Measurements from ENCODE around the gene SUV39H2. TPM values are rescaled to one million over a fixed set of nuclear protein-coding genes. Genes with fewer than 3 reads are reported as not detected.
A peak's percentile ranks its signal among the peaks of the same experiment; 100 is the strongest.

Gene SUV39H2, protein sequence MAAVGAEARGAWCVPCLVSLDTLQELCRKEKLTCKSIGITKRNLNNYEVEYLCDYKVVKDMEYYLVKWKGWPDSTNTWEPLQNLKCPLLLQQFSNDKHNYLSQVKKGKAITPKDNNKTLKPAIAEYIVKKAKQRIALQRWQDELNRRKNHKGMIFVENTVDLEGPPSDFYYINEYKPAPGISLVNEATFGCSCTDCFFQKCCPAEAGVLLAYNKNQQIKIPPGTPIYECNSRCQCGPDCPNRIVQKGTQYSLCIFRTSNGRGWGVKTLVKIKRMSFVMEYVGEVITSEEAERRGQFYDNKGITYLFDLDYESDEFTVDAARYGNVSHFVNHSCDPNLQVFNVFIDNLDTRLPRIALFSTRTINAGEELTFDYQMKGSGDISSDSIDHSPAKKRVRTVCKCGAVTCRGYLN
- total RNA-seq, result 1 to 10 TPM; 3.1 to 4.6 TPM

DNA sequence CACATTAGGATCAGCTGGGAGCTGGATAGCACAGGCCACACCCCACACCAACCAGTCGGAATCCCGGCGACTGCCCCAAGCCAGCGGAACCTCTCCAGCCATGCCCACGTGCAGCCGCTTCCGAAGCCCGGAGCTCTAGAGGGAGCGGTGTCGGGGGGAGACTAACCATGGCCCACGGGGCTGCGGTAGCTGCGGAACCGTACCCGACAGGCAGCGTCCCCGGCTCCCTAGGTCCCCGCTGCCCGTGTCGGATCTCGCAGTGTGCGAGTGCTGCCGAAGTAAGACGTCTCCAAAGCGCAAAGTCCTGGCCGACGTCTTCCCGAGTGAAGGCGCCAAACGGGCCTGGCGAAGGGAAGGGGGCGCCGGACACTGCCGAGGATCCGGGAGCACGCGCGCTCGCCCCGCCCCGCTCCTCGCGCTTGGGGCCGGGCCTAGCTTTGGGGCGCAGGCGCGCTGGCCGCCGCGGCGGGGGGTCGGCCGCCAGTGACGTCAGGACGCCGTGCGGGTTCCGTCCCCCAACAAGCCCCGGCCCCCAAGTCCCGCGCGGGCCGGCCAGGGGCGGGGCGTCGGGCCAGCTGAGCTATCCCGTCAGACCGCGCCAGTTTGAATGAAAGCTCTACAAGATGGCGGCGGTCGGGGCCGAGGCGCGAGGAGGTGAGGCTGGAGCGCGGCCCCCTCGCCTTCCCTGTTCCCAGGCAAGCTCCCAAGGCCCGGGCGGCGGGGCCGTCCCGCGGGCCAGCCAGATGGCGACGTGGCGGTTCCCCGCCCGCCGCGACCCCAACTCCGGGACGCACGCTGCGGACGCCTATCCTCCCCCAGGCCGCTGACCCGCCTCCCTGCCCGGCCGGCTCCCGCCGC lies at the start of gene SUV39H2:
TSS of gene SUV39H2 (plus strand) at position 601 of the 858 bp plus-strand sequence. CDS start at position 624, 23 bp downstream.
- 0% methylated on average over 4 to 69 of the region's 102 CpGs for WGBS, 2 donors
- Histone ChIP-seq H3K4me1 (peaks cover 31% of the 10 kb centered on the region), H3K36me3 (replicated peaks in 1 of 2; ENCODE audit: insufficient read depth in 1 of 2, low read depth in 2 of 2) (no peaks in the 10 kb centered on the region)

DNA sequence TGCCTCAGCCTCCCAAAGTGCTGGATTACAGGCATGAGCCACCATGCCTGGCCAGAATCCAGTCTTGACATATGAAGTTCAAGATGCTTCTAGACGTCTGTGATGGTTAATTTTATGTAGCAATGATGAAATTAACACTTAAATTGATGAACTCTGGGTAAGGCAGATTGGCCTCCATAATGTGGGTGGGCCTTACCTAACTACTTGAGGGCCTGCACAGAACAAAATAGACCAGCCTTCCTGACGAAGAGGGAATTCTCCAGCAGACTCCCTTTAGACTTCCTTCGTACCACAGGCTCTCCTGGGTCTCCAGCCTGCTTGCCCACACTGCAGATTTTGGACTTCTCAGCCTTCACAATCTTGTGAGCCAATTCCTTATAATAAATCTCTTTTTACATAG lies 45.6 kb upstream of the SUV39H2 start:
- TF ChIP-seq POLR2A (IDR thresholded peaks at IDR 0.05), result no peak
- TF ChIP-seq, protein P1, sequence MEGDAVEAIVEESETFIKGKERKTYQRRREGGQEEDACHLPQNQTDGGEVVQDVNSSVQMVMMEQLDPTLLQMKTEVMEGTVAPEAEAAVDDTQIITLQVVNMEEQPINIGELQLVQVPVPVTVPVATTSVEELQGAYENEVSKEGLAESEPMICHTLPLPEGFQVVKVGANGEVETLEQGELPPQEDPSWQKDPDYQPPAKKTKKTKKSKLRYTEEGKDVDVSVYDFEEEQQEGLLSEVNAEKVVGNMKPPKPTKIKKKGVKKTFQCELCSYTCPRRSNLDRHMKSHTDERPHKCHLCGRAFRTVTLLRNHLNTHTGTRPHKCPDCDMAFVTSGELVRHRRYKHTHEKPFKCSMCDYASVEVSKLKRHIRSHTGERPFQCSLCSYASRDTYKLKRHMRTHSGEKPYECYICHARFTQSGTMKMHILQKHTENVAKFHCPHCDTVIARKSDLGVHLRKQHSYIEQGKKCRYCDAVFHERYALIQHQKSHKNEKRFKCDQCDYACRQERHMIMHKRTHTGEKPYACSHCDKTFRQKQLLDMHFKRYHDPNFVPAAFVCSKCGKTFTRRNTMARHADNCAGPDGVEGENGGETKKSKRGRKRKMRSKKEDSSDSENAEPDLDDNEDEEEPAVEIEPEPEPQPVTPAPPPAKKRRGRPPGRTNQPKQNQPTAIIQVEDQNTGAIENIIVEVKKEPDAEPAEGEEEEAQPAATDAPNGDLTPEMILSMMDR (IDR thresholded peaks at IDR 0.05), result no peak
- DNase-seq, result no peak
- Histone ChIP-seq H3K36me3 (replicated peaks in 1 of 2; ENCODE audit: insufficient read depth in 1 of 2, low read depth in 2 of 2) (no peaks in the 10 kb centered on the region), H3K4me3 (no peak overlapping the region), H3K4me1 (peaks cover 16% of the 10 kb centered on the region), H3K27ac (no peak overlapping the region), H3K27me3 (no peaks in the 10 kb centered on the region), H3K9me3 (no peaks in the 10 kb centered on the region)
- ATAC-seq, result no peak
- intact Hi-C loops (cut with DNase I), result no loop called here
- 59 to 77% methylated on average over 3 of the region's 3 CpGs for WGBS, 2 donors

More for the DNA sequence above, at the start of gene SUV39H2:
- TF ChIP-seq POLR2A (IDR thresholded peaks at IDR 0.05), result peak; percentile 71 to 88 (median 86)
- TF ChIP-seq, protein P1 (IDR thresholded peaks at IDR 0.05), result peak in 1 of 7 experiments; percentile 26
- H3K27ac ChIP-seq, result peak within 1 kb of the TSS; percentile 91 to 98 (median 94)
- no peaks in the 10 kb centered on the region for H3K9me3 ChIP-seq
- peak within 1 kb of the TSS; percentile 92 to 93 for H3K4me3 ChIP-seq
- ATAC-seq, result peak; percentile 93
- peak; percentile 96 to 97 (median 96) for DNase-seq
- intact Hi-C loops (cut with DNase I), result no loop called here
- H3K27me3 ChIP-seq, result no peaks in the 10 kb centered on the region

DNA sequence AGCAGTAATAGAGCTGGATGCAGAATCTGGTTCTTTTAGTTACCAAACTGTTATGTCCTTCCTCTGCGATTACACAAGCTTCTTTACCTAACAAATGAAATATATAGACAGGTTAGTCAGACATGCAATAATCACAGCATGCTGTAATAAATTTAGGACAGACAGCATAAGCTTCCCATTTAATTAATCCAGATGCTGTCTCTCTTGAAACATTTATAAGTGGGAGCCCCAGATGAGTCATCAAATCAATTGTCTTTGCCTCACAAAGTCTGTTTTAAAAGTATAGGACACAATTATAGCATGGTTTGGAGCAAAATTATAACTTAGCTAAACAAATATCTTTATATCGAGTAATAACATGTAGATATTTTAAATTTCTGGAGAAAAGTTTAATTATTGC lies 42.5 kb upstream of the SUV39H2 start:
- DNase-seq, result no peak

DNA sequence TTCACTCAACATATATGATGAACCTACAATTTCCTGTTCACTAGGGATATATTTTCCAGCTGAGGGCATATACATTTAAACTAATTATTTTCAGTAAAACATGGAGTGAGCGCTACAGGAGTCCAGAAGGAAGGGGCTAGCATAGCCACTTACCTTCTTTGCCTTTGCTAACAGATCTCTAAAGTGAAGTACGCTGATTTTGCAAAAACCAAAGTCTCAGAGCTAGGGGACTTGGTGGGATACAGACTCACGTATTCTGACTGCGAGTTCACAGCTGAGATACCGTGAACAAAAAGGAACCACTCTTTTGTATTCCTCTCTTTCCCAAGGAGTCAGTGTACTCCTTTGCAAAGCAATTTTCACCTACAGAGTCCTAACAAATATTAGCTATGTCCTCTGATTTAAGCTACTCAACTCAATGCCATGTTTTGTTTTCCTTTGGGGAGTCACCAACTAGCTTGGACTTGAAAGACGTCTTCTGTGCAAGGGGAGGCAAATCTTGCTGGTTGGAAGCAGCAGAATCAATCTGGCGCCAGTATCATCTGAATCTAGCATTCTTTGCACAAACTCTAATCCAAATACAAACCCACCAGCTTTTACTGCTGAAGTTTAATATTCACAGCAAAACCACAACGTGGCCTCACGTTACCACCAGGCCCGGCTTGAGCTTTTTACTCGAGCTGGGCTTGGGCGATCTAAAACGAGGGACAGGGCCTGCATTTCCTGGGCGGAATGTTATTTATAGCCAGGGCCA lies 41.5 kb upstream of the SUV39H2 start:
- intact Hi-C loops (cut with DNase I), result no loop called here
- peak overlapping the region; percentile 41 to 53 for H3K4me3 ChIP-seq
- H3K27ac ChIP-seq, result peak overlapping the region; percentile 93 to 97 (median 96)
- no peaks in the 10 kb centered on the region for H3K27me3 ChIP-seq
- H3K9me3 ChIP-seq, result no peaks in the 10 kb centered on the region
- H3K36me3 ChIP-seq (replicated peaks in 1 of 2; ENCODE audit: insufficient read depth in 1 of 2, low read depth in 2 of 2), result peaks cover 0 to 3% of the 10 kb centered on the region in 2 donors
- TF ChIP-seq POLR2A (IDR thresholded peaks at IDR 0.05), result no peak
- peaks cover 23% of the 10 kb centered on the region for H3K4me1 ChIP-seq
- ATAC-seq (no peak), DNase-seq (no peak)
- 9 to 17% methylated on average over 14 of the region's 14 CpGs for WGBS, 2 donors

More for the DNA sequence above, 42.5 kb upstream of the SUV39H2 start:
- no peak for ATAC-seq
- Histone ChIP-seq H3K36me3 (replicated peaks in 1 of 2; ENCODE audit: insufficient read depth in 1 of 2, low read depth in 2 of 2) (no peaks in the 10 kb centered on the region), H3K27me3 (no peaks in the 10 kb centered on the region), H3K4me3 (no peak overlapping the region), H3K9me3 (no peaks in the 10 kb centered on the region), H3K27ac (no peak overlapping the region), H3K4me1 (peaks cover 23% of the 10 kb centered on the region)
- TF ChIP-seq POLR2A (IDR thresholded peaks at IDR 0.05), result no peak
- TF ChIP-seq, protein P1 (IDR thresholded peaks at IDR 0.05), result no peak
- intact Hi-C loops (cut with DNase I), result no loop called here
- WGBS, 2 donors, result 95 to 96% methylated on average over 2 of the region's 2 CpGs

Data from body of pancreas (tissue), 4 donors.